Activated gamma-delta T cell (primary cell): ENCODE measurements around the gene TENT5C.

ENCODE experiments used
- DNase-seq: peaks from one replicate; lab custom pipeline; 2025; lab: John Stamatoyannopoulos, UW

The TENT5C gene

GRCh38 chr1:117573386-117574023, 32.3 kb upstream of the TENT5C start:
- DNase-seq, result no peak

- no peak for DNase-seq
These were observed 31.6 kb upstream of the TENT5C start for GRCh38 chr1:117574161-117574835.

- no peak for DNase-seq
These were observed 30.1 kb upstream of the TENT5C start for GRCh38 chr1:117575586-117576225.

GRCh38 chr1:117576236-117576635, 29.6 kb upstream of the TENT5C start:
- no peak for DNase-seq

- no peak for DNase-seq
These were observed 28.5 kb upstream of the TENT5C start for GRCh38 chr1:117577191-117577885.

- no peak for DNase-seq
These were observed 27.4 kb upstream of the TENT5C start for GRCh38 chr1:117578466-117578865.

GRCh38 chr1:117579221-117579906, 26.5 kb upstream of the TENT5C start:
- no peak for DNase-seq

GRCh38 chr1:117580436-117580835, 25.4 kb upstream of the TENT5C start:
- no peak for DNase-seq

- DNase-seq, result no peak
These were observed 25.0 kb upstream of the TENT5C start for GRCh38 chr1:117580882-117581281.

GRCh38 chr1:117581391-117581943, 24.4 kb upstream of the TENT5C start:
- DNase-seq, result no peak

GRCh38 chr1:117582451-117582850, 23.4 kb upstream of the TENT5C start:
- no peak for DNase-seq

GRCh38 chr1:117583247-117583646, 22.6 kb upstream of the TENT5C start:
- no peak for DNase-seq

- no peak for DNase-seq
These were observed 21.7 kb upstream of the TENT5C start for GRCh38 chr1:117584181-117584580.

GRCh38 chr1:117585086-117585485, 20.8 kb upstream of the TENT5C start:
- no peak for DNase-seq

GRCh38 chr1:117586337-117586736, 19.5 kb upstream of the TENT5C start:
- no peak for DNase-seq

GRCh38 chr1:117586747-117587498, 18.9 kb upstream of the TENT5C start:
- no peak for DNase-seq

- no peak for DNase-seq
These were observed 18.1 kb upstream of the TENT5C start for GRCh38 chr1:117587499-117588356.

- DNase-seq, result no peak
These were observed 16.3 kb upstream of the TENT5C start for GRCh38 chr1:117589544-117589943.

GRCh38 chr1:117590273-117590925, 15.4 kb upstream of the TENT5C start:
- DNase-seq, result no peak

GRCh38 chr1:117591252-117591651, 14.6 kb upstream of the TENT5C start:
- DNase-seq, result no peak
